Stimulated activated CD8-positive, alpha-beta memory T cell treated with anti-CD3 and anti-CD28 coated beads, Interleukin-4, amount 100 ng/mL, for 24 hours (primary cell): Measurements from ENCODE around the gene BPTF.
"Not testable (repeated sequence)": the region's sequence is repeated elsewhere in the genome, so short reads cannot be mapped to it uniquely, and the experiment has no call there.

ENCODE experiments used
- DNase-seq: peaks from one replicate; pipeline ENCODE4 v3.0.0-alpha.2; 2020; ENCODE audit warnings: low read depth

Gene BPTF

DNA sequence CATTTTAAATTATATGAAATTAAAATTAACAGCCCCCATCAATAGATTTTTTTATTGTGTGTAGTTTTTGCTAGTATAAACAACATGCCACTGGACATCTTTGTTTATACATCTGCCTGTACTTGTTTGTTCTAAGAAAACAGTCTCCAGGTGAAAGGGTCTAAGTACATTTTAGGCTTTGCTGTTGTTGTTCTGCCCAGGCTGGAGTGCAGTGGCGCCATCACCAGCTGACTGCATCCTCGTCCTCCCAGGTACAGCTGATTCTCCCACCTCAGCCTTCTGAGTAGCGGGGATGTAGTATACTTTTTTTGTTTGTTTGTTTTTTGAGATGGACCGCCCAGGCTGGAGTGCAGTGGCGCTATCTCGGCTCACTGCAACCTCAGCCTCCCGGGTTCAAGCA is 145.5 kb downstream of the BPTF start:
- DNase-seq, result no peak

DNA sequence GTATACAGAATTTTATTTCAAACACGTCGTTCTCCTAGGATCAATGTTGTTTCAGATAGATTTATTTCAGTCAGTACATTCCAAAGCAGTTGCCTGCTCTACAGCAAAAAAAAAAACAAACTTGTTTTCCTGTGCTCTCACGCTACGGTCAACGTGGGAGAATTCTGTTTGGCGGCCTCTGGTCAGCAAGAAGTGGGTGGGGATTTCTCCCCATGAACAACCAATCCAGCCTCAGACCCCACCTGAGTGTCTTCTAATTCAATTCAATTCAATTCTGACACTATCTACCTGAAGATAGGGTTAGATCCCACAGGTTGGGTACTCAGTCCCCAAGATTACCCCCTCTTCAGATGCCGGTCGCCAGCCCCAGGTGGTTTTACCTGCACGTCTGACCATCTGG is 148.9 kb downstream of the BPTF start:
- DNase-seq, result no peak

DNA sequence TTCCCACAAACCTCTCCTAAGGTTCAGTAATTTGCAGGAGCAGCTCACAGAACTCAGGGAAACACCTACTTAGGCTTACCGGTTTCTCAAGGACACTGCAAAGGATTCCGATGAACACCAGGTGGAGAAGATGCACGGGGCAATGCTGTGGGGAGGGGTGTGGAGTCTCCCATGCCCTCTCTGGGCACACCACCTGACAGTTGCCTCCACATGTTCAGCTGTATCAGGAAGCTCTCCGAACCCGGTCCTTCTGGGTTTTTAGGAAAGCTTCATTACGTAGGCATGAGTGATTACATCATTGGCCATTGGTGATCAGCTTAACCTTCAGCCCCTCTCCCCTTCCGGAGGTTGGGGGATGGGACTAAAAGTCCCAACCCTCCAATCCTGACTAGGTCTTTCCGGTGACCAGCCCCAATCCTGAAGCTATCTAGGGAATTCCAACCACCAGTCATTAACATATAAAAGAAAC is 149.3 kb downstream of the BPTF start:
- DNase-seq, result no peak

GRCh38 chr17:67976306-67976705 is 151.0 kb downstream of the BPTF start:
- not testable (repeated sequence) for DNase-seq

DNA sequence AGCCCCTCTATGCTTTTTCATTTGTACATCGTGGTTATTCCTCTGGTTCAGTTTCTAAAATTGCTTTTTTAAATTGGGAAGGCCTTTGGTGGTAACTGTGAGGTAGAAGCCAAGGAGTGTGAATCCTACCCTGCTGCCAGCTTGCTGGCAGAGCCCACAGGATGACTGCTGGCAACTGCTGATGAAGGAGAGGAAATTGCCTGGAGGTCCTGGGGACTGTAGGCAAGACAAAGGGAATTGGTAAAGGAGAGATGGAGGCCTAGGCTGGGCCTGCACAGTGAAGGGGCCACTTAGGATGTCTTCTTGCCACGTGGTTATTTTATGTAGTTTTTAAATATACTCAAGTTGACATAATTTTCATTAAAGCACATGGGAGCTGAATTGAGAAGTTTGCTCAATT is 155.2 kb downstream of the BPTF start:
- no peak for DNase-seq

- DNase-seq, result not testable (repeated sequence)
These were observed 155.6 kb downstream of the BPTF start for GRCh38 chr17:67980883-67981282.

- no peak for DNase-seq
These were observed 156.8 kb downstream of the BPTF start for GRCh38 chr17:67982034-67982640.

- DNase-seq, result no peak
These were observed 157.5 kb downstream of the BPTF start for GRCh38 chr17:67982686-67983382.

DNA sequence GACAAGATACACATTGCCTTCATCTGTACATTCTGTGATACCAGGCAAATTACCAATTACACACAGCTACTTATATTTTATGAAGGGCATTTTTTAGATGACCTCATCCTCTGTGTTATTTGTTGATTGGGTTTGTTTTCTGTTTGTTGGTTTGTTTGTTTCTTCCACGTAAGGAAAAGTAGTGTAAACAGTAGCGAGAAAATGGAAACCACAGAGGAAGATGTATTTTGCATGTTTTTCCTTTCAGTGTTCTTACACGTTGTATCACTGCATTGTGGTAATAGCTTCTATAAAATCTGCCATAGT is 158.0 kb downstream of the BPTF start:
- no peak for DNase-seq

- no peak for DNase-seq
These were observed 165.6 kb downstream of the BPTF start for GRCh38 chr17:67990909-67991308.

DNA sequence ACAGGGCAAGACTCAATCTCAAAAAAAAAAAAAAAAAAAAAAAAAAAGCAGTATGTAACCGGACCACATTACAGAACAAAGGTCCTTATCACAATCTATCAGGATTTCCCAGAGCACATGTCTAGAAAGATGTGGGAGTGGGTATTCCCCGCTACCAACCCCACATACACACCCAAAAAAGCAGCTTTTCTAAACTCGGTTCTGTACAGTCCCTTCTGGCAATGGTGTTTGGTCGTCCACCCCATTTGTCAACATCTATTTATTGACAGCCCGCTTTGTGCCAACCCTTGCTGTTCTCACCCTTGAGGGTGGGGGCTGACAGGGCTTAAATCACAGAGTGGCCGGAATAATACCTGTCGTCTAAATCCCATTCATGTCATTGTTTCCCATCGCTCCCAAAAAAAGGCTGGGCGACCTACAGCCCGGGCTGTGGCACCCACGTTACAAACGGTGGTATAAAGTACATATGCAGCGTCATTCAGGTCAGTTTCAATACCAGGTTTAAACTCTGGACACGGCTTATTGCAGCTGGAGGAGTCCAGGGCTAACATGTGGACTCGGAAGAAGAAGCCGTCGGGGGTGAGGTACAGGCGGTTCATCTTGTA is 167.3 kb downstream of the BPTF start:
- no peak for DNase-seq

GRCh38 chr17:67993153-67993997 is 168.1 kb downstream of the BPTF start:
- DNase-seq, result peak; percentile 63

GRCh38 chr17:67993998-67994361 is 168.7 kb downstream of the BPTF start:
- no peak for DNase-seq

DNA sequence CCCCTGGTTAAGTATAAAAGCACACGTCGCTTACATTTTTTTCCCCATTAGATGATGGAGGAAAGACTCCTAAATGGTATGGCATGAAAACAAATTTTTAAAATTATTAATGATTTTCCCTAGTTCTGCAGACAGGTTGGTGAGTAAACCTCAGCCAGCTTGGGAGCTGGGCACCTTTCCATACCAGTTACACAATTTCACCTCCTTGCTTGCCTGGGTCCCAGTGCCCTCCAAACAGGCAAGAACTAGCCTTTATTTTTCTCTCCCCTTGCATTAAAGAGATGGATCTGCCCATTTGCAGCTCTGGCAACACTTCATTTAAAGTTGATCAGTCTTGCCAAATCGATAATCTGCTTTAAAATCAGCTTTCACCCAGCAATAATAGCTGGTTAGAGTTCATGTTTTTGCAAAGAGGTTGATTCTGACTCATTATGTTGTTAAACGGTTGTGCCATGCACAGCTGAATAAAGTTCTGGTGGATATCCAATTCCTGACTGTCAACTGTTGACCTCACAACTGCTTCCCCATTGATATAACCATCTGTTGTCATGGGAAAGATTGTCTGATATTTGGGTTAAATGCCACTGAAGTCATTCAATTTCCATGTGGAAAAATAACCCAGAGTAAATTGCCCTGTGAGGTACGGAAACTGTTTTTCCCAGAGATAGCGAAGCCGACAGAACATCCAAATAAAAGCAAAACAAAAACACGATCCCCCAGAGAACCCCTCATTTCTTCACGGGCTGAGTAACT is 169.7 kb downstream of the BPTF start:
- DNase-seq, result no peak

- DNase-seq, result no peak
These were observed 170.4 kb downstream of the BPTF start for GRCh38 chr17:67995570-67996263.

- not testable (repeated sequence) for DNase-seq
These were observed 171.2 kb downstream of the BPTF start, which contains the start of gene C17orf58 for GRCh38 chr17:67996301-67997171. Gene C17orf58, minus strand, starts transcription at chr17:67996469. Its CDS starts 271 bp downstream, at chr17:67996198.

- no peak for DNase-seq
These were observed 173.2 kb downstream of the BPTF start for GRCh38 chr17:67998466-67998865.

DNA sequence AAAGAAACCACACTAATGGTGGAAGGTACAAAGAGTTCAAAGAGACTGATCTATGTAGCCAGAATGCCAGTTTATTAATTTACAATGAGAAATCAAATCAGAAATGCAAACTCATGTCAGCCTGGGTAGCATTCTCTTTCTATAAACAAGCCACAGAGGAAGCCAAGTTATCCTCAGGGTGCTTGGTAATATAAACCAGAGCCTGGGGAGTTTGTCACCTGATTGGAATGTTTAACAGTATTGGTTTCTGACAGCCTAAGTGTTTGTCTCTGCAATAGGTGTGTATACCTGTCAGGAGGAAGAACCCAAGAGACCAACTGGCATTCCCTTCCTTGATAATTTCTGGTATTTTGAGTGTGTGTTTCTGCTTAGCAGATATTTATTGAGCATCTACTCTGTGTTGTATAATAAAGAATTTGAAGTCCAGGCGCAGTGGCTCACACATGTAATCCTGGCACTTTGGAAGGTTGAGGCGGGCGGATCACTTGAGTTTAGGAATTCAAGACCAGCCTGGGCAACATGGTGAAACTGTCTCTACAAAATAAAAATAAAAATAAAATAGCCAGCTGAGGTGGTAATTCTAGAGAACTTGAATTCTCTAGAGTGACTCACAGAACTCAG is 174.1 kb downstream of the BPTF start:
- DNase-seq, result no peak

DNA sequence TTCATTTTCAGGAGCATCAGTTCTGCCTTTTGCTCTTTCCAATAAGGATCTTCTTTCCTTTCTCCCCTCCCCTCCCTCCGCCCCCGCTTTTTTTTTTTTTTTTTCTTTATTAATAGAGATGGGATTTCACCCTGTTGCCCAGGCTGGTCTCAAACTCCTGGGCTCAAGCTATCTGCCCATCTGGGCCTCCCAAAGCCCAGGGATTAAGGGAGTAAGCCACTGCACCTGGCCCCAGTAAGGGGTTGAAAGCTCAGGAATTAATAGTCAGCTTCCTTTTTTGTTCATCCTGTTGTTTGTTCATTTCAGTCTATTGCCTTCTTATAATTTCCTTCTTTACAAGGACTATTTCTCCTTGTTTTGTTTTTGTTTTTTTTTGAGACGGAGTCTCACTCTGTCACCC is 178.9 kb downstream of the BPTF start:
- no peak for DNase-seq

GRCh38 chr17:68006797-68007196 is 181.5 kb downstream of the BPTF start:
- DNase-seq, result no peak
